ENCODE results near the gene DNAI7.
A peak's percentile ranks its signal among the peaks of the same experiment; 100 is the strongest.

The DNAI7 gene

DNA sequence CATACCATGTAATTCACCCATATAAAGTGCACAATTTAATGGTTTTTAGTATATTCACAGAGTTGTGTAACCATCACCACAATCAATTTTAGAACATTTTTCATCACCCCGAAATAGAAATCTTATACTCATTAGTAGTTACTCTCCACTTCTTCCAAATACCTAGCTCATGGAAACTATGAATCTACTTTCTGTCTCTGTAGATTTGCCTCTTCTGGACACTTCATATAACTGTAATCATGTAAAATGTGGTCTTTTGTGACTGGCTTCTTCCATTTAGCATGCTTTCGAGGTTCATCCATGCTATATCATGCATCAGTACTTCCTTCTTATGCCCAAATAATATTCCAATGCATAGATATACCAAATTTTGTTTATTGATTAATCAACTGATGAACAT lies 10.8 kb downstream of the DNAI7 start:
- no peak for DNase-seq (ENCODE audit: low read depth)
- H3K4me3 ChIP-seq (ENCODE audit: low read length): no peak overlapping the region
- TF ChIP-seq, protein P1, sequence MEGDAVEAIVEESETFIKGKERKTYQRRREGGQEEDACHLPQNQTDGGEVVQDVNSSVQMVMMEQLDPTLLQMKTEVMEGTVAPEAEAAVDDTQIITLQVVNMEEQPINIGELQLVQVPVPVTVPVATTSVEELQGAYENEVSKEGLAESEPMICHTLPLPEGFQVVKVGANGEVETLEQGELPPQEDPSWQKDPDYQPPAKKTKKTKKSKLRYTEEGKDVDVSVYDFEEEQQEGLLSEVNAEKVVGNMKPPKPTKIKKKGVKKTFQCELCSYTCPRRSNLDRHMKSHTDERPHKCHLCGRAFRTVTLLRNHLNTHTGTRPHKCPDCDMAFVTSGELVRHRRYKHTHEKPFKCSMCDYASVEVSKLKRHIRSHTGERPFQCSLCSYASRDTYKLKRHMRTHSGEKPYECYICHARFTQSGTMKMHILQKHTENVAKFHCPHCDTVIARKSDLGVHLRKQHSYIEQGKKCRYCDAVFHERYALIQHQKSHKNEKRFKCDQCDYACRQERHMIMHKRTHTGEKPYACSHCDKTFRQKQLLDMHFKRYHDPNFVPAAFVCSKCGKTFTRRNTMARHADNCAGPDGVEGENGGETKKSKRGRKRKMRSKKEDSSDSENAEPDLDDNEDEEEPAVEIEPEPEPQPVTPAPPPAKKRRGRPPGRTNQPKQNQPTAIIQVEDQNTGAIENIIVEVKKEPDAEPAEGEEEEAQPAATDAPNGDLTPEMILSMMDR (conservative IDR thresholded peaks at IDR 0.05; ENCODE audit: low read length): no peak

DNA sequence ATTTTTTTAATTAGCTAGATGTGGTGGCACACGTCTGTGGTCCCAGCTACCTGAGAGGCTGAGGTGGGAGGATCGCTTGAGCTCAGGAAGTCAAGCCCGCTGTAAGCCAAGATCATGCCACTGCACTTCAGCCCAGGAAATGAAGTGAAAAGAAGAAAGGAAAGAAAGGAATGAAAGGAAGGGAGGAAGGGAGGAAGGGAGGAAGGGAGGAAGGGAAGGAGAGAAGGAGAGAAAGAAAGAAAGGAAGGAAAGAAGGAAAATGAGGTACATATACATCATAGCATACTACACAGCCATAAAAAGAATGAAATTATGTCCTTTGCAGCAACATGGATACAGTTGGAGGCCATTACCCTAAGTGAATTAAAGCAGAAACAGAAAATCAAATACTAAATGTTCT lies 12.2 kb downstream of the DNAI7 start:
- TF ChIP-seq, protein P1 (conservative IDR thresholded peaks at IDR 0.05; ENCODE audit: low read length): no peak
- no peak overlapping the region for H3K4me3 ChIP-seq (ENCODE audit: low read length)
- DNase-seq (ENCODE audit: low read depth): no peak

DNA sequence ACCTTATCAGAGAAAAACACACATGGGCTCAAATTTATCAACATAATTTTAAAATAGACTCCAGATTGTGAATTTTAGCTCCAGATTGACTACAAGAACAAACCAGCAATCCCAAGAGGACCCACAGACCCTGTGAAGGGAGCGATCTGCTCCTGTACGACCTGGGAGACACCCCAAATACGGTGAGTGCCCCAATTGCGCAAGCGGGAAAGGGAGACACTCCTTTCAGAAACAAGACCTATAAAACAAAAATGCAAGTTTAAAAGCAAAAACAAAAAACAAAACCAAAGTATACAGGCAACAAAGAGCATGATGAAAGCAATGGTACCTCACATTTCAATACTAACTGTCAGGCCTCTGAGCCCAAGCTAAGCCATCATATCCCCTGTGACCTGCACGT lies 32.1 kb downstream of the DNAI7 start:
- H3K4me3 ChIP-seq (ENCODE audit: low read length): no peak overlapping the region
- TF ChIP-seq, protein P1 (conservative IDR thresholded peaks at IDR 0.05; ENCODE audit: low read length): no peak
- no peak for DNase-seq (ENCODE audit: low read depth)

DNA sequence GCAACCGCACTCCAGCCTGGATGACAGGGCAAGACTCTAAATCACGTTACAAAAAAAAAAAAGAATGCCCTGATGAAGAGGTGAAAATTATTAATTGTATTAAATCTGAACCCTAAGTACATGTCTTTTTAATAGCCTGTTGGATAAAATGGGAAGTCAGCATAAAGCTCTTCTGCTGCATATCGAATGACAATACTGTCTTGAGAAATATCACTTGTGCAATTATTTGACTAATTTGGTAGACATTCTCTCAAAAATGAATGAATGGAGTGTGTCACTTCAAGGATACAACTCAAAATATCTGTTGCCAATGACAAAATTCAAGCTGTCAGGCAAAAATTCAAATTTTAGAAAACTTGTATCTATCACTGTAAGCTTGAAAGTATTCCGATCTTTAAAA lies 38.9 kb downstream of the DNAI7 start:
- TF ChIP-seq, protein P1 (conservative IDR thresholded peaks at IDR 0.05; ENCODE audit: low read length): no peak
- no peak overlapping the region for H3K4me3 ChIP-seq (ENCODE audit: low read length)
- no peak for DNase-seq (ENCODE audit: low read depth)

DNA sequence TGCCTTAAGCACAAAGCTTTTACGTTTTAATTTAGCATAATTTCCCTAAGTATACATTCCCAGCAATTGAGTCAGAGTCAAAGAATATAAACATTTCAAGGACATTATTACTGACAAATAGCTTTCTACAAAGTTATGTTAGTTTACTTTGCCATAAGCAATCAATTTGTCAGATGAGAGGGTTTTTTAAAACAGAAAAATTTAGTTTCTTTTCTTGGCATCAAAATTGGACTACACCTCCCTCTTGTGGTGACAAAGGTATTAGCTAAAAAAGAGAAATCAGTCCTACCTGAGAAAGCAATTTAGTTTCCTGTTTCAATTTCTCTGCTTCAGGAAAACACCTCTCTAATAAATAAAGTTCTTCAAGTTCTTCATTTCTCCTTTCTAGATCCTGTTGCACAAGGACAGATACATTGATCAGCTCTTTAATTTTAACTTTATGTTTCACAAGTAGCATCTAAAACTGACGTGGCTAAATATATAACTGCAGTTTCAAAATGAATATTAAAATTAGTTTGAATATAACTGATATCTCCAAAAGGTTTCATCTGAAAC lies 39.9 kb downstream of the DNAI7 start:
- TF ChIP-seq, protein P1 (conservative IDR thresholded peaks at IDR 0.05; ENCODE audit: low read length): peak; percentile 73
- H3K4me3 ChIP-seq (ENCODE audit: low read length): no peak overlapping the region
- peak; percentile 30 for DNase-seq (ENCODE audit: low read depth)

DNA sequence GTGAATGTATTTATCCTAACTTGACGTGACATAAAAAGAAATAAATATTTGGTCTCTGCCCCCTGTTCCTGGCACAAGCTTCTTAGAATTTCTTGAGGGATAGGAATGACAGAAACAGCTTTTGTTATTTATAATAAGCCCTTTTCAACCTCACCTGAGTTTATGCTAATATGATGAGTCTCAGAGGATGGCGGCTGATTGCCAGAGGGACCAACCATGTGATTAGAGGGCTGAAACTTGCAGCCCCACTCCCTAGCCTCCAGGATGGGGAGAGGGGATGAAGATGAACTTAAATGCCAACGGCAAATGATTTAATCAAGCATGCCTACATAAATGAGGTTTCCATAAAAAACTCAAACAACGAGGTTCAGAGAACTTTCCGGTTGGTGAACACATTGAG lies 42.9 kb downstream of the DNAI7 start:
- TF ChIP-seq, protein P1 (conservative IDR thresholded peaks at IDR 0.05; ENCODE audit: low read length): no peak
- no peak for DNase-seq (ENCODE audit: low read depth)
- no peak overlapping the region for H3K4me3 ChIP-seq (ENCODE audit: low read length)

DNA sequence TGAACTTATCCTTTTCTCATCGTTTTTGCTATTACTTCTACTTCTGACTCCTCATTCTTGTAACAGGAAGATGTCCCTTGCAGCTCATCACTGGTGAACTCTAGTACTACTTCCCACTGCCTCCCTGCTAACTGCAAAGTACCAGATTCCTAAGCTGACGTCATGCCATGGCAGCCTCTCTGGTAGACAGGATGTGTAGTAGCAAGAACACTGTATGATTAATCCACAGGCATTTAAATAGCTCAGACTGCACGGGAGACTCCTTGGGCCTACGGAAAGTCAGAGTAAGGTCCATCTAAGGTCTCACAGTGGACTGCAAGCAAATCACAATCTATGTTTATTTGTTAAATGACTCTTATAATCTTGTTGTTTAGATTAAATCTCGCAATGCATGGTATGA lies 43.5 kb downstream of the DNAI7 start:
- TF ChIP-seq, protein P1 (conservative IDR thresholded peaks at IDR 0.05; ENCODE audit: low read length): no peak
- peak; percentile 92 for DNase-seq (ENCODE audit: low read depth)
- no peak overlapping the region for H3K4me3 ChIP-seq (ENCODE audit: low read length)

Measured in AG10803 (cell line).